ENCODE data around the gene AFAP1L1.
"Not testable (repeated sequence)": the region's sequence is repeated elsewhere in the genome, so short reads cannot be mapped to it uniquely, and the experiment has no call there.

The AFAP1L1 gene

DNA sequence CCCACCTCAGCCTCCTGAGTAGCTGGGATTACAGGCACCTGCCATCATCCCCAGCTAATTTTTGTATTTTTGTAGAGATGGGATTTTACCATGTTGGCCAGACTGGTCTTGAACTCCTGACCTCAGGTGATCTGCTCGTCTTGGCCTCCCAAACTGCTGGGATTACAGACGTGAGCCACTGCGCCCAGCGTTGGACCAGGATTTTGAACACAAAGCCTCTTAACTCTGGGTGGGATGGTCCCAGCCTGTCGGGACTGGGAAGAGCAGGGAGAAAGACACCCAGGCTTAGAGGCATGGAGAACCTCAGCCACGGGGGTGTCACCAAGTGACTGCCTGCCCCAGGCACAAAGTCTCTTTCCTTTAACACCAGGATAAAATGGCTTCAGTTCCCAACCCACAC, 119.4 kb downstream of the AFAP1L1 start:
- DNase-seq (ENCODE audit: low read depth in 2 of 2), result not testable (repeated sequence)

Measured in stimulated activated CD8-positive, alpha-beta memory T cell treated with anti-CD3 and anti-CD28 coated beads, Interleukin-15, amount 100 ng/mL, for 48 hours (primary cell).